Mesenchymal stem cell (in vitro differentiated cells and primary cell): Measurements from ENCODE around the gene SSC4D.

Source experiments
- DNase-seq: peaks from one replicate; pipeline ENCODE4 v3.0.0-alpha.2; 2013
- H2AFZ ChIP-seq: one replicate; pipeline ENCODE4 v1.6.1; 2013; ENCODE audit warnings: low read depth, mild to moderate bottlenecking, control low read depth, inconsistent platforms, low read length, moderate library complexity
- H2AK5ac ChIP-seq: 2 replicates; pipeline ENCODE4 v1.6.1; 2013; ENCODE audit warnings: low read length, moderate library complexity, mild to moderate bottlenecking, inconsistent platforms; ENCODE audit not compliant: severe bottlenecking
- H2BK120ac ChIP-seq: one replicate; pipeline ENCODE4 v1.6.1; 2013; ENCODE audit warnings: low read depth, mild to moderate bottlenecking, inconsistent platforms, low read length, moderate library complexity
- H2BK12ac ChIP-seq, 2 experiments: one replicate each; pipeline ENCODE4 v1.6.1; 2013; ENCODE audit warnings: inconsistent platforms in 2 of 2, low read length in 2 of 2, mild to moderate bottlenecking in 2 of 2, moderate library complexity in 2 of 2, control low read depth in 1 of 2
- H2BK15ac ChIP-seq: one replicate; pipeline ENCODE4 v1.6.1; 2013; ENCODE audit warnings: mild to moderate bottlenecking, low read depth, inconsistent platforms; ENCODE audit not compliant: poor library complexity, severe bottlenecking
- H2BK5ac ChIP-seq: 2 replicates; pipeline ENCODE4 v1.6.1; 2013; ENCODE audit warnings: low read depth, mild to moderate bottlenecking, low read length, control low read depth, inconsistent platforms; ENCODE audit not compliant: poor library complexity, severe bottlenecking
- H3K14ac ChIP-seq, 2 experiments: one replicate each; pipeline ENCODE4 v1.6.1; 2013; ENCODE audit warnings: inconsistent platforms in 2 of 2, low read length in 2 of 2, control low read depth in 1 of 2, mild to moderate bottlenecking in 1 of 2, moderate library complexity in 1 of 2
- H3K18ac ChIP-seq, 2 experiments: one replicate each; pipeline ENCODE4 v1.6.1; 2013; ENCODE audit warnings: inconsistent platforms in 2 of 2, low read length in 2 of 2, control low read depth in 1 of 2, low read depth in 1 of 2, mild to moderate bottlenecking in 1 of 2
- H3K23ac ChIP-seq, 2 experiments: one replicate each; pipeline ENCODE4 v1.6.1; 2013; ENCODE audit warnings: inconsistent platforms in 2 of 2, low read length in 2 of 2, mild to moderate bottlenecking in 2 of 2, moderate library complexity in 2 of 2, control low read depth in 1 of 2
- H3K27ac ChIP-seq: 2 replicates; pipeline ENCODE4 v1.5.1; 2013; ENCODE audit warnings: mild to moderate bottlenecking, moderate library complexity, low read length, control low read depth, inconsistent platforms; ENCODE audit not compliant: poor library complexity, severe bottlenecking
- H3K27me3 ChIP-seq, 2 experiments: 2 replicates each; pipeline versions ENCODE4 v1.6.1 to v1.7.0; 2013; ENCODE audit warnings: low read length in 2 of 2, mild to moderate bottlenecking in 2 of 2, moderate library complexity in 2 of 2, control low read depth in 1 of 2, inconsistent platforms in 1 of 2; ENCODE audit not compliant: control insufficient read depth in 1 of 2, insufficient read depth in 1 of 2
- H3K36me3 ChIP-seq, 2 experiments: 2 replicates each; pipeline versions ENCODE4 v1.6.1 to v1.7.0; 2013; ENCODE audit warnings: low read length in 2 of 2, control low read depth in 1 of 2, inconsistent platforms in 1 of 2, low read depth in 1 of 2, mild to moderate bottlenecking in 1 of 2; ENCODE audit not compliant: insufficient read depth in 2 of 2, control insufficient read depth in 1 of 2
- H3K4ac ChIP-seq, 2 experiments: one replicate each; pipeline ENCODE4 v1.6.1; 2013; ENCODE audit warnings: inconsistent platforms in 2 of 2, low read length in 2 of 2, mild to moderate bottlenecking in 2 of 2, moderate library complexity in 2 of 2, control low read depth in 1 of 2, low read depth in 1 of 2
- H3K4me1 ChIP-seq: 2 replicates; pipeline ENCODE4 v1.6.1; 2013; ENCODE audit warnings: low read depth, low read length, control low read depth; ENCODE audit not compliant: control insufficient read depth, insufficient read depth
- H3K4me2 ChIP-seq: 2 replicates; pipeline ENCODE4 v1.6.1; 2013; ENCODE audit warnings: low read length, mild to moderate bottlenecking, inconsistent platforms; ENCODE audit not compliant: poor library complexity, severe bottlenecking
- H3K4me3 ChIP-seq, 2 experiments: 2 replicates each; pipeline versions ENCODE4 v1.5.1 to v1.7.0; 2013; ENCODE audit warnings: low read length in 2 of 2, mild to moderate bottlenecking in 2 of 2, control low read depth in 1 of 2, low read depth in 1 of 2; ENCODE audit not compliant: insufficient read depth in 1 of 2
- H3K79me1 ChIP-seq: replicated peaks from 2 replicates; pipeline ENCODE4 v1.6.1; 2013; ENCODE audit warnings: mild to moderate bottlenecking, control low read depth, low read length, inconsistent platforms; ENCODE audit not compliant: poor library complexity, severe bottlenecking
- H3K9ac ChIP-seq: 2 replicates; pipeline ENCODE4 v1.7.0; 2013; ENCODE audit warnings: mild to moderate bottlenecking, low read length, moderate library complexity
- H3K9me3 ChIP-seq: 2 replicates; pipeline ENCODE4 v1.7.0; 2013; ENCODE audit warnings: mild to moderate bottlenecking, low read length; ENCODE audit not compliant: control insufficient read depth
- H4K8ac ChIP-seq: one replicate; pipeline ENCODE4 v1.6.1; 2013; ENCODE audit warnings: inconsistent platforms, mild to moderate bottlenecking, low read length, moderate library complexity
- H4K91ac ChIP-seq: one replicate; pipeline ENCODE4 v1.6.1; 2013; ENCODE audit warnings: mild to moderate bottlenecking, low read length, inconsistent platforms
- WGBS: methylation state at CpG from one replicate; pipeline ENCODE4 v1.1.7; 2013; ENCODE audit warnings: mixed read lengths; 5-methylcytosine and 5-hydroxymethylcytosine counted together

SSC4D gene

GRCh38 chr7:76375251-76375650 lies 34.2 kb downstream of the SSC4D start:
- no peak overlapping the region for H3K27ac ChIP-seq
- no peak overlapping the region for H2BK120ac ChIP-seq
- 98% methylated on average over 9 of the region's 9 CpGs for WGBS
- H3K4me2 ChIP-seq: no peak overlapping the region
- DNase-seq: no peak
- no peak overlapping the region for H2AFZ ChIP-seq
- H2AK5ac ChIP-seq: peak overlapping the region; percentile 9
- H3K27me3 ChIP-seq: no peaks in the 10 kb centered on the region
- H2BK12ac ChIP-seq: peak overlapping the region in 1 of 2 experiments; percentile 12
- no peak overlapping the region for H3K18ac ChIP-seq
- H3K36me3 ChIP-seq: no peaks in the 10 kb centered on the region
- H3K79me1 ChIP-seq: no peaks in the 10 kb centered on the region
- no peak overlapping the region for H3K9ac ChIP-seq
- H3K14ac ChIP-seq: no peak overlapping the region
- no peaks in the 10 kb centered on the region for H3K9me3 ChIP-seq
- H2BK15ac ChIP-seq: no peak overlapping the region
- no peak overlapping the region for H4K8ac ChIP-seq
- no peak overlapping the region for H3K4ac ChIP-seq
- no peak overlapping the region for H3K4me3 ChIP-seq
- H3K23ac ChIP-seq: no peak overlapping the region
- no peak overlapping the region for H2BK5ac ChIP-seq
- peaks cover 19% of the 10 kb centered on the region for H3K4me1 ChIP-seq
- H4K91ac ChIP-seq: no peak overlapping the region

- peak overlapping the region; percentile 59 for H3K9ac ChIP-seq
- H4K8ac ChIP-seq: peak overlapping the region; percentile 77
- peak overlapping the region; percentile 49 to 92 for H2BK12ac ChIP-seq
- WGBS: 51% methylated on average over 9 of the region's 9 CpGs
- H3K4me1 ChIP-seq: peaks cover 18% of the 10 kb centered on the region
- peak overlapping the region; percentile 90 for H2AK5ac ChIP-seq
- peak overlapping the region; percentile 81 to 90 for H3K4ac ChIP-seq
- no peaks in the 10 kb centered on the region for H3K9me3 ChIP-seq
- H2AFZ ChIP-seq: no peak overlapping the region
- no peak overlapping the region for H3K23ac ChIP-seq
- H3K14ac ChIP-seq: no peak overlapping the region
- H4K91ac ChIP-seq: peak overlapping the region; percentile 92
- H2BK5ac ChIP-seq: no peak overlapping the region
- peaks cover 0 to 4% of the 10 kb centered on the region in 2 experiments for H3K27me3 ChIP-seq
- peak overlapping the region; percentile 82 for H2BK120ac ChIP-seq
- peak overlapping the region; percentile 83 for H2BK15ac ChIP-seq
- H3K18ac ChIP-seq: peak overlapping the region; percentile 64 to 67
- no peaks in the 10 kb centered on the region for H3K79me1 ChIP-seq
- H3K27ac ChIP-seq: no peak overlapping the region
- H3K4me2 ChIP-seq: no peak overlapping the region
- H3K4me3 ChIP-seq: no peak overlapping the region
- DNase-seq: peak; percentile 94
- no peaks in the 10 kb centered on the region for H3K36me3 ChIP-seq
Measured at GRCh38 chr7:76372984-76373833, 36.3 kb downstream of the SSC4D start.

DNA sequence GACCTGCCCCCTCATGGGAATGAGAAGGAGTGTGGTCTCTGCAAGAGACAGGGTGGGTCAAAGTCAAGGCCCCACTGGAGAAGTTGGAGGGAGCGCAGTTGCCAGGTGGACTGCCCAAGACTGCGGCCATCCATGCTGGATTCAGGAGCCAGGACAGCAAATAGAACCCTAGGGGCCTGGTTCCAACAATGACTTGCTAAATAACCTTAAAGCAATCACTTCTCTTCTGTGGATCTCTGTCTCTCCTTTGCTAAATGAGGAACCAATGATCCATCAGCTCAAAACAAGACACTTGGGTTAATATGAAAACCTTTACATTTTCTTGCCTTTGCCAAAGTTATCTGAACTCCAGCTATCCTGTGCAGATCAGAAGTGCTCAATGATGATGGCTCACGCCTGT lies 38.1 kb downstream of the SSC4D start:
- Histone ChIP-seq H3K23ac (no peak overlapping the region), H2BK5ac (no peak overlapping the region), H3K36me3 (no peaks in the 10 kb centered on the region), H2BK120ac (no peak overlapping the region), H3K9ac (no peak overlapping the region), H4K91ac (no peak overlapping the region), H4K8ac (no peak overlapping the region), H3K4me1 (peaks cover 11% of the 10 kb centered on the region), H2AFZ (no peak overlapping the region), H2BK15ac (no peak overlapping the region), H3K4me3 (no peak overlapping the region), H3K27ac (no peak overlapping the region), H3K9me3 (no peaks in the 10 kb centered on the region), H3K14ac (no peak overlapping the region), H3K18ac (no peak overlapping the region), H3K27me3 (peaks cover 0 to 4% of the 10 kb centered on the region in 2 experiments), H2BK12ac (no peak overlapping the region), H3K4ac (no peak overlapping the region), H3K4me2 (no peak overlapping the region), H3K79me1 (no peaks in the 10 kb centered on the region), H2AK5ac (peak overlapping the region; percentile 27)
- no peak for DNase-seq
- 97% methylated on average over 3 of the region's 3 CpGs for WGBS

DNA sequence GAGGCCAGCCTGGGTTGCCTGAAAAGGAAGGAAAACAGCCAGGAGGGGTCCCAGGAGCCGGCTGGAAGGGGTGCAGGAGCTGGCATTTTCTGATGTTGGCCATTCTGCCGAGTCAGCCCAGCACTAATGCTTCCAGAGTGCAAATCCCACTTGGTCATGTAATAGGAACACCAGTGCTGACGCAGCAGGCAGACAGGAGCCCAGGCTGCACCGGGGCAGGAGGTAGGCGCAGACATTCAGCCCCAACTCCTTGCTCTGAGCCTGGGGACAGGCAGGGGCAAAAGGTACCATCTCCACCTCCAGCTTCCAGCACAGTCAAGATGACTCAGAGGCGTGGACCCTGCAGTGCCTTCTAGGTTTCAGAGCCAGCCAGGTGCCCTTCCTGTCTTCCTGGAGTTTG lies 40.5 kb downstream of the SSC4D start:
- no peak for DNase-seq
- H2BK120ac ChIP-seq: no peak overlapping the region
- no peak overlapping the region for H3K23ac ChIP-seq
- H3K4me2 ChIP-seq: no peak overlapping the region
- H3K27me3 ChIP-seq: peaks cover 0 to 4% of the 10 kb centered on the region in 2 experiments
- no peaks in the 10 kb centered on the region for H3K36me3 ChIP-seq
- WGBS: 93% methylated on average over 6 of the region's 6 CpGs
- H3K4me1 ChIP-seq: peaks cover 17% of the 10 kb centered on the region
- no peaks in the 10 kb centered on the region for H3K79me1 ChIP-seq
- no peak overlapping the region for H3K4ac ChIP-seq
- H3K4me3 ChIP-seq: no peak overlapping the region
- H3K14ac ChIP-seq: no peak overlapping the region
- H2BK5ac ChIP-seq: no peak overlapping the region
- H3K18ac ChIP-seq: peak overlapping the region in 1 of 2 experiments; percentile 46
- H4K8ac ChIP-seq: no peak overlapping the region
- H2BK15ac ChIP-seq: peak overlapping the region; percentile 30
- no peak overlapping the region for H2BK12ac ChIP-seq
- H4K91ac ChIP-seq: peak overlapping the region; percentile 53
- no peak overlapping the region for H2AFZ ChIP-seq
- no peak overlapping the region for H3K27ac ChIP-seq
- H3K9ac ChIP-seq: no peak overlapping the region
- H3K9me3 ChIP-seq: no peaks in the 10 kb centered on the region
- no peak overlapping the region for H2AK5ac ChIP-seq
